CD14-positive monocyte (primary cell): ENCODE results near the gene OR2V2. TPM values are rescaled to one million over a fixed set of nuclear protein-coding genes. Genes with fewer than 3 reads are reported as not detected.

Experiments
- DNase-seq, 3 donors: peaks; one replicate each; pipeline ENCODE4 v3.0.0-alpha.2; 2011 to 2022
- H2AFZ ChIP-seq: 2 replicates; pipeline ENCODE4 v1.6.0; 2012; ENCODE audit warnings: mild to moderate bottlenecking, low read depth, low read length, inconsistent platforms; ENCODE audit not compliant: insufficient read depth, poor library complexity, severe bottlenecking
- H3K27ac ChIP-seq, 2 donors: 1 replicate in 1 of 2; 2 replicates in 1 of 2; pipeline ENCODE4 v1.5.1; 2012 to 2013; ENCODE audit warnings: low read length in 2 of 2, control low read depth in 1 of 2, inconsistent platforms in 1 of 2, low read depth in 1 of 2, mild to moderate bottlenecking in 1 of 2
- H3K27me3 ChIP-seq, 2 donors: one replicate each; pipeline versions ENCODE4 v1.6.0 to v1.6.1; 2011 to 2013; ENCODE audit warnings: low read length in 2 of 2; ENCODE audit not compliant: control insufficient read depth in 2 of 2, insufficient read depth in 2 of 2
- H3K36me3 ChIP-seq, 2 donors: replicated peaks in 1 of 2; 1 replicate in 1 of 2; 2 replicates in 1 of 2; pipeline versions ENCODE4 v1.5.1 to v1.6.1; 2012 to 2013; ENCODE audit warnings: low read length in 2 of 2, control low read depth in 1 of 2, inconsistent platforms in 1 of 2, mild to moderate bottlenecking in 1 of 2; ENCODE audit not compliant: insufficient read depth in 2 of 2, control insufficient read depth in 1 of 2
- H3K4me1 ChIP-seq, 2 donors: 1 replicate in 1 of 2; 2 replicates in 1 of 2; pipeline versions ENCODE4 v1.5.1 to v1.6.1; 2012 to 2013; ENCODE audit warnings: low read length in 2 of 2, control low read depth in 1 of 2, inconsistent platforms in 1 of 2, mild to moderate bottlenecking in 1 of 2, moderate library complexity in 1 of 2; ENCODE audit not compliant: insufficient read depth in 2 of 2, control insufficient read depth in 1 of 2
- H3K4me2 ChIP-seq: replicated peaks from 2 replicates; pipeline ENCODE3; 2012; ENCODE audit warnings: low read length, moderate library complexity, mild to moderate bottlenecking; ENCODE audit not compliant: poor library complexity, severe bottlenecking; ENCODE audit errors: extremely low read depth
- H3K4me3 ChIP-seq, 3 experiments: fragments of 200-600 bp in 1 of 3; sonication (generic) in 1 of 3; replicated peaks in 1 of 3; 1 replicate in 2 of 3; 2 replicates in 1 of 3; pipeline ENCODE4 v1.5.1; 2011 to 2013; ENCODE audit warnings: low read length in 3 of 3, mild to moderate bottlenecking in 3 of 3, control low read depth in 2 of 3, low read depth in 2 of 3, inconsistent platforms in 1 of 3, moderate library complexity in 1 of 3
- H3K79me2 ChIP-seq: 2 replicates; pipeline ENCODE4 v1.6.0; 2012; ENCODE audit warnings: mild to moderate bottlenecking, control low read depth, inconsistent platforms, low read length, moderate library complexity; ENCODE audit not compliant: insufficient read depth
- H3K9ac ChIP-seq: 2 replicates; pipeline ENCODE4 v1.6.0; 2017; ENCODE audit warnings: low read length, mild to moderate bottlenecking; ENCODE audit not compliant: insufficient read depth, poor library complexity, severe bottlenecking
- H3K9me3 ChIP-seq, 2 donors: replicated peaks in 1 of 2; 1 replicate in 1 of 2; 2 replicates in 1 of 2; pipeline versions ENCODE4 v1.5.1 to v1.6.1; 2012 to 2013; ENCODE audit warnings: low read length in 2 of 2, control low read depth in 1 of 2; ENCODE audit not compliant: control insufficient read depth in 1 of 2, insufficient read depth in 1 of 2
- H4K20me1 ChIP-seq: 2 replicates; pipeline ENCODE4 v1.6.0; 2012; ENCODE audit warnings: mild to moderate bottlenecking, low read length, control low read depth, moderate library complexity; ENCODE audit not compliant: insufficient read depth
- H3K27ac Mint-ChIP-seq, 7 donors: one replicate each; pipeline ENCODE4 v1.8.0; 2020; ENCODE audit warnings: mild to moderate bottlenecking in 7 of 7, mixed read lengths in 7 of 7, moderate library complexity in 6 of 7, inconsistent platforms in 2 of 7
- H3K27me3 Mint-ChIP-seq, 3 donors: one replicate each; pipeline ENCODE4 v1.8.0; 2021 to 2022; ENCODE audit warnings: low read depth in 3 of 3, mild to moderate bottlenecking in 3 of 3, mixed read lengths in 3 of 3, moderate library complexity in 3 of 3, inconsistent platforms in 1 of 3
- H3K36me3 Mint-ChIP-seq, 2 donors: one replicate each; pipeline ENCODE4 v1.8.0; 2020; ENCODE audit warnings: mixed read lengths in 2 of 2, inconsistent platforms in 1 of 2, mild to moderate bottlenecking in 1 of 2
- H3K4me1 Mint-ChIP-seq: one replicate; pipeline ENCODE4 v1.8.0; 2020; ENCODE audit warnings: mild to moderate bottlenecking, mixed read lengths
- H3K4me3 Mint-ChIP-seq, 2 donors: one replicate each; pipeline ENCODE4 v1.8.0; 2020; ENCODE audit warnings: mild to moderate bottlenecking in 2 of 2, mixed read lengths in 2 of 2, moderate library complexity in 1 of 2
- H3K9me3 Mint-ChIP-seq, 7 donors: one replicate each; pipeline ENCODE4 v1.8.0; 2020 to 2022; ENCODE audit warnings: mixed read lengths in 7 of 7, mild to moderate bottlenecking in 6 of 7, moderate library complexity in 6 of 7, inconsistent platforms in 2 of 7
- WGBS: methylation state at CpG from one replicate; pipeline ENCODE4 v1.1.5; 2013; ENCODE audit warnings: missing lambda C conversion rate; ENCODE audit not compliant: insufficient coverage; 5-methylcytosine and 5-hydroxymethylcytosine counted together
- intact Hi-C, 2 donors: fragments of 100-400 bp; cut with micrococcal nuclease; formaldehyde crosslinking; loops; one replicate each; pipeline versions ENCODE4 v1.15.0 to v1.15.1; 2023
- polyA plus RNA-seq, 3 donors: library from polyadenylated mRNA; depleted of rRNA in 1 of 3; unstranded in 2 of 3; stranded (reverse) in 1 of 3; fragments of 300-500 nt in 2 of 3; fragments of >200 nt in 1 of 3; fragmentation: Illumina TruSeq in 2 of 3; gene quantifications; 1 replicate in 2 of 3; 2 replicates in 1 of 3; pipeline ENCODE4 v1.2.3, GENCODE V29; 2012 to 2021
- TF ChIP-seq, protein P1 (sequence below): fragments of 200-600 bp; IDR thresholded peaks from one replicate; pipeline ENCODE4 v1.8.0; 2022; ENCODE audit warnings: antibody characterized with exemption, mild to moderate bottlenecking

Gene OR2V2
- polyA plus RNA-seq, 3 donors: not detected

DNA sequence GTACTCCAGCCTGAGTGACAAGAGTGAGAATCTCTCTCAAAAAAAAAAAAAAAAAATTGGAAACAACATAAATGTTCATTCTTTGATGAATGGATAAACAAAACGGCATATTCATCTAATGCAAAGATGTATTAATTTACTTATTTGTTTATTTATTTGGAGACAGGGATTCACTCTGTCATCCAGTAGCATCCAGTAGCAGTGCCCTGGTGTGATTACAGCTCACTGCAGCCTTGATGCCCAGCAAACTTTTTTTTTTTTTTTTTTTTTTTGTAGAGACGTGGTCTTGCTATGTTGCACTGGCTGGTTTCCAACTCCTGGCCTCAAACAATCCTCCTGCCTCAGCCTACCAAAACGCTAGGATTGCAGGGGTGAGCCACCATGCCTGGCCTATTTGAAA, 24.4 kb downstream of the OR2V2 start:
- no peak overlapping the region for H3K9ac ChIP-seq
- H3K79me2 ChIP-seq: no peaks in the 10 kb centered on the region
- Mint-ChIP-seq H3K4me3 (peak overlapping the region in 1 of 2 donors; percentile 59), H3K27me3 (peaks cover 82 to 90% (median 83%) of the 10 kb centered on the region in 3 donors), H3K36me3 (peaks cover 4 to 14% of the 10 kb centered on the region in 2 donors), H3K27ac (peak overlapping the region in 1 of 7 donors; percentile 0), H3K4me1 (peaks cover 35% of the 10 kb centered on the region), H3K9me3 (peaks cover 0 to 29% (median 21%) of the 10 kb centered on the region in 7 donors)
- intact Hi-C loops: no loop called here
- H4K20me1 ChIP-seq: no peaks in the 10 kb centered on the region
- no peak overlapping the region for H2AFZ ChIP-seq
- H3K9me3 ChIP-seq: peaks cover 0 to 27% of the 10 kb centered on the region in 2 donors
- H3K27ac ChIP-seq: no peak overlapping the region
- H3K27me3 ChIP-seq: peaks cover 53 to 87% of the 10 kb centered on the region in 2 donors
- H3K4me2 ChIP-seq: no peak overlapping the region
- TF ChIP-seq, protein P1, sequence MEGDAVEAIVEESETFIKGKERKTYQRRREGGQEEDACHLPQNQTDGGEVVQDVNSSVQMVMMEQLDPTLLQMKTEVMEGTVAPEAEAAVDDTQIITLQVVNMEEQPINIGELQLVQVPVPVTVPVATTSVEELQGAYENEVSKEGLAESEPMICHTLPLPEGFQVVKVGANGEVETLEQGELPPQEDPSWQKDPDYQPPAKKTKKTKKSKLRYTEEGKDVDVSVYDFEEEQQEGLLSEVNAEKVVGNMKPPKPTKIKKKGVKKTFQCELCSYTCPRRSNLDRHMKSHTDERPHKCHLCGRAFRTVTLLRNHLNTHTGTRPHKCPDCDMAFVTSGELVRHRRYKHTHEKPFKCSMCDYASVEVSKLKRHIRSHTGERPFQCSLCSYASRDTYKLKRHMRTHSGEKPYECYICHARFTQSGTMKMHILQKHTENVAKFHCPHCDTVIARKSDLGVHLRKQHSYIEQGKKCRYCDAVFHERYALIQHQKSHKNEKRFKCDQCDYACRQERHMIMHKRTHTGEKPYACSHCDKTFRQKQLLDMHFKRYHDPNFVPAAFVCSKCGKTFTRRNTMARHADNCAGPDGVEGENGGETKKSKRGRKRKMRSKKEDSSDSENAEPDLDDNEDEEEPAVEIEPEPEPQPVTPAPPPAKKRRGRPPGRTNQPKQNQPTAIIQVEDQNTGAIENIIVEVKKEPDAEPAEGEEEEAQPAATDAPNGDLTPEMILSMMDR: no peak
- no peak for DNase-seq
- no CpG with 5 or more reads among the region's 3 CpGs for WGBS
- no peak overlapping the region for H3K4me3 ChIP-seq
- H3K4me1 ChIP-seq: peaks cover 17 to 25% of the 10 kb centered on the region in 2 donors
- no peaks in the 10 kb centered on the region for H3K36me3 ChIP-seq

DNA sequence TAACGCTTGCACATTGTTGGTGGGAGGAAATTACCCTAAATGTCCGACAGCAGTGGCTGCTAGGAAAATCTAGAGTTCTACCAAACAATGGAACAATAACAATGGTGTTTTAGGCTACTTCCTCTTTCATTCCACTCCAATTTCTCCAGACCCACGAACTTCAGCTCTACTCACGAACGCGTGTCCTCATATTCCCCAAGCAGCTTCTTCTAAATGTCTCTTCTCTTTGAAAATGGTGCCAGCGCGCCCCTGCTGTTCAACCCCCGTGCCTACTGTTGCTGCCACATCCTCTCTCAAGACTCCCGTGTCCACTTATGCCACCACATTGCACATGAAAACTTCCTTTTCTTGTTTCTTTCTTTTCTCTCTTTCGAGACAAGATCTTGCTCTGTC, 25.6 kb downstream of the OR2V2 start:
- intact Hi-C loops: no loop called here
- H3K27me3 Mint-ChIP-seq: peaks cover 76 to 88% (median 80%) of the 10 kb centered on the region in 3 donors
- peaks cover 43 to 82% of the 10 kb centered on the region in 2 donors for H3K27me3 ChIP-seq
- H3K9me3 Mint-ChIP-seq: peaks cover 0 to 29% (median 19%) of the 10 kb centered on the region in 7 donors
- H3K4me2 ChIP-seq: peak overlapping the region; percentile 73
- H3K36me3 ChIP-seq: no peaks in the 10 kb centered on the region
- H3K4me1 ChIP-seq: peaks cover 17 to 25% of the 10 kb centered on the region in 2 donors
- peak; percentile 21 to 87 (median 60) for DNase-seq
- peak overlapping the region in 5 of 7 donors; percentile 2 to 81 (median 44) for H3K27ac Mint-ChIP-seq
- peak overlapping the region; percentile 78 to 96 for H3K4me3 Mint-ChIP-seq
- TF ChIP-seq, protein P1: no peak
- H3K9me3 ChIP-seq: peaks cover 0 to 27% of the 10 kb centered on the region in 2 donors
- no peaks in the 10 kb centered on the region for H4K20me1 ChIP-seq
- no peaks in the 10 kb centered on the region for H3K79me2 ChIP-seq
- WGBS: 0% methylated on average over 9 of the region's 11 CpGs
- peaks cover 34% of the 10 kb centered on the region for H3K4me1 Mint-ChIP-seq
- peaks cover 4 to 14% of the 10 kb centered on the region in 2 donors for H3K36me3 Mint-ChIP-seq
- H2AFZ ChIP-seq: peak overlapping the region; percentile 65
- no peak overlapping the region for H3K9ac ChIP-seq
- H3K27ac ChIP-seq: no peak overlapping the region
- H3K4me3 ChIP-seq: peak overlapping the region in 2 of 3 experiments; percentile 23 to 64
